Activated CD8-positive, alpha-beta memory T cell treated with anti-CD3 and anti-CD28 coated beads, Interleukin-2, amount 50 U/mL, for 1 hour (primary cell): ENCODE results near the gene CEBPA.
"Not testable (repeated sequence)": the region's sequence is repeated elsewhere in the genome, so short reads cannot be mapped to it uniquely, and the experiment has no call there.

Source experiments
- DNase-seq: peaks from one replicate; pipeline ENCODE4 v3.0.0-alpha.2; 2020; ENCODE audit errors: extremely low read depth

CEBPA gene

DNA sequence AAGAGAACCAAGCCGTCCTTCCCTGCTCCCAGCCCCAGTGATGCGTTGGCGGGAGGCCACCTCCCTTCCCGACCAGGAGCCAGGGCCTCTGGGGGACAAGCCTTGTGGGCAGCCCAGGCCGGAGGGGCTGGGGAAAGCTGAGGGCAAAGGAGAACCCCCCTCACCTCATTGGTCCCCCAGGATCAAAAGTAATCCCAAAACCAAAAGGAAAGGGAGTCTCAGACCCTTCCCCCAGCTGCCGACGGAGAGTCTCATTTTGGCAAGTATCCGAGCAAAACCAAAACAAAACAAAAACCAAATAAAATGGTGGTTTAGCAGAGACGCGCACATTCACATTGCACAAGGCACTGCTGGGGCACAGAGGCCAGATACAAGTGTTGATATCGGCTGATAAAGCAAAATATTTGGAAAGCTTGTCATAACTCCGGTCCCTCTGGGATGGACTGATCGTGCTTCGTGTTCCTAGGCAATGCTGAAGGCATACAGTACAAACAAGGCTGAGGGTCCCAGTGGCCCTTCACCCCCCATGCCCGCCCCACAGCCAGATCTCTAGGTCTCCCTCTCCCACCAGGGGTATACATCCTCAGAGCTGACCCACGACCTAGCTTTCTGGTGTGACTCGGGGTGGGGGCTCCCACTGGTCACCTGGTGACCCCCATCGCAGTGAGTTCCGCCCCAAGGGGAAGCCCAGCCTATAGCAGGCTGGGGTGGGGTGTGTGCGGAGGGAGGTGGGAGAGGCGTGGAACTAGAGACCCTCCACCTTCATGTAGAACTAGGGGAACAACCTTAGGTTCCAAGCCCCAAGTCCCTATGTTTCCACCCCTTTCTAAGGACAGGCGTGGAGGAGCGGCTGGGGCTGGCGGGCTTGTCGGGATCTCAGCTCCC lies 2.1 kb downstream of the CEBPA start:
- no peak for DNase-seq

DNA sequence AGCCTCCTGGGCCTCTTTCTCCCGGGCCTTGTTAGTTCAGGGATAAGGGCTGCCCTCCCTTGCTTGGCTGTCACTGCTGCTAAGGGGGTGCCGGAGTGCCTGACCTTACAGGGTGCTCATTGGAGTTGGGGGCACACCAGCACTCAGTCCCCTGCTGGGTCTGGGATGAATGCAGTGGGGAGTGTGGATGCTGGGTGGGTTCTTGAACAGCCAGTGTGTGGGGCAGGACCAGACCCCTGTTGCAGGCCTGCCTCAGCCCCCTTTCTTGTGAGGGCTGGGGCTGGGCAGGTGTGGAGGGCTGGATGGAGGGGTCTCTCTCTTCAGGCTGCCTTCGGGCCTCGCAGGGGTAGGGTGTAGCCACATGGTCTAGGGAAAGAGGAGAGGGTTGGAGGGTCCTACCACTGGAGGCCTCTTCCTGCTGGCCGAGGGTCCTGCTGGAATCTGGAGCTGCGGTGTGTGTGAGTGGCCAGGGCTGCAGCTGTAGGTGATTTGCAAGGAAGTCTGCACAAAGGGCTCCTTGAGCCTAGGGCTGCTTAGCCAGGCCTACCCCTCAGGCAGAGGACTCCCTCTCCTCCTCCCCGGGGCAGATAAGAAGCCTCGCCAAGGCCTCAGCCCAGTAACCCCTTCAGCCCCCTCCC lies 3.2 kb downstream of the CEBPA start:
- no peak for DNase-seq

- no peak for DNase-seq
These were observed 4.0 kb downstream of the CEBPA start for GRCh38 chr19:33298146-33298911.

DNA sequence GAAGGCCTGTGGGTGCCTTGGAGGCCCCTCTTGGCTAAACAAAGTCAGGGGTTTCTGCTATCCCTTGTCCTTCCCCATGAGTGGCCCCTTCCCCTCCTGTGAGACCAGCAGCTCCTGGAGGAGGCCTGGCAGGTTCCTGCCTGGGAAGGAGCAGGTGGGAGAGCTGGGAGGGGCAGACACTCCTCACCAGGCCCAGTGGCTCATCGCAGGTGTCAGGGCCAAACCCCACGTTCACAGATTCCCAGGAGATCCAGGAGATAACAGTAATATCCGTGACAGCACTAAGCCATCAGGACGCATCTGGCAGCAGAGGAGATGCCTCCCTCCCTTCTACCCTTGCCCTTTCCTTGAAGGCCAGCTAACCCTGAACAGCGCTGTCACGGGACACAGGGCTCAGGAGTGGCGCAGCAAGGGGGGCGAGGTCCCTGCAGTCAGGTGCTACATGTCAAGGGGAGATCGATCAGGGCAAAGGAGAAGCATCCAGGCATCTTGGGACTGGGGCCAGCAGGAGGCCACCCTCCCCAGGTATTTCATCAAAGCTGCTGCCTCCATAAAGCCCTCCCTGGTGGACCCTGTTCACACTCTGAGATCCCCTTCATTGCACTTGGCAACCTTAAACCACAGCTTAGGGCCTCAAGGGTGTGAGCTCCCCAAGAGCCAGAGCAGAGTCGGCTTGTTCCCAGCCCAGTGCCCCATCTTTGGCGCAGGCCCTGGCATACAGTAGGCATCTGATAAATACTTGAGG lies 4.8 kb downstream of the CEBPA start:
- no peak for DNase-seq

GRCh38 chr19:33296488-33296971 lies 5.8 kb downstream of the CEBPA start:
- DNase-seq = no peak

DNA sequence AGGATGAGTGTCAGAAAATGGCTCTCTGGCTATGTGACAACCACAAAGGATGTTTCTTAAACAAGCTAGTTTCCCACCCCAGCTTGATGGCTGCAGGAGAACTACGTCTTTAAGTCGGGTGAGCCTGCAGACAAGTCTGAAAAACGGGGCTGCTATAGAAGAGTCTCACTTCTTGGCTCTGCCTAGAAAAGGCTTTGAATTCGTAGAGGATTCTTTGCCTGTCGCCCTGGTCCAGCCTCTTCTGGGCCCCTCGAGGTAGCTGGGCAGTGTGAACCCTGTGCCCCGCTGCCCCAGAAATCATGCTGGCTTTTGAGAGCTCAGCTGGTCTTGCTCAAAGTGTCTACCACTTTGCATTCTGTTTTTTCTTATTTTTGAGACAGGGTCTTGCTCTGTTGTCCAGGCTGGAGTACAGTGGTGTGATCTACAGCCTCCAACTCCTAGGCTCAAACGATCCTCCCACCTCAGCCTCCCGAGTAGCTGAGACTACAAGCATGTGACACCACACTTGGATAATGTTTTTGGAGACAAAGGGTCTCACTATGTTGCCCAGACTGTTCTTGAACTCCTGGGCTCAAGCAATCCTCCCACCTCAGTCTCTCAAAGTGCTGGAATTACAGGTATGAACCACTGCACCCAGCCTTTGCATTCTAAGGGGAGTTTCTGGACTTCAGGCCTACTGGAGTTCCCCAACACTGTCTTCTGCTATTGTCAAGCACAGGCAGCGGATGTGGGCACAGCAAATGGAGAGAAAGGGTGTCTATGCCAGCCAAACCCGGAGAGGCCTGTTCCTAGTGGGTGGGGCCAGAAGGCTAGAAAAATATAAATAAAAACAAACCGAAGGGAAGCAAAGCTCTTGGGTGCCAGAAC lies 6.5 kb downstream of the CEBPA start:
- DNase-seq = no peak

DNA sequence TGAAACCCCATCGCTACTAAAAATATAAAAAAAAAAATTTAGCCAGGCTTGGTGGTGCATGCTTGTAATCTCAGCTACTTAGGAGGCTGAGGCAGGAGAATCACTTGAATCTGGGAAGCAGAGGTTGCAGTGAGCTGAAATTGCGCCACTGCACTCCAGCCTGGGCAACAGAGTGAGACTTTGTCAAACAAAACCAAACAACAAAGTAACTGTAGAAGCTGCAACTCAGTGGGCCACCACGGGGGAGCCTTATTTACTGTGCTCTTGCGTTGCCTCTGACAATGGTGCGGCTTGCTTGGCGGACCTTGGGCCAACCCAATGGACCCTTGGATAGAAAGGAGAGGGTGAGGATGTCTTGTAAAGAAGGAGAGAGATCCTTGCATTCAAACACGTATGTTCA lies 7.3 kb downstream of the CEBPA start:
- not testable (repeated sequence) for DNase-seq

DNA sequence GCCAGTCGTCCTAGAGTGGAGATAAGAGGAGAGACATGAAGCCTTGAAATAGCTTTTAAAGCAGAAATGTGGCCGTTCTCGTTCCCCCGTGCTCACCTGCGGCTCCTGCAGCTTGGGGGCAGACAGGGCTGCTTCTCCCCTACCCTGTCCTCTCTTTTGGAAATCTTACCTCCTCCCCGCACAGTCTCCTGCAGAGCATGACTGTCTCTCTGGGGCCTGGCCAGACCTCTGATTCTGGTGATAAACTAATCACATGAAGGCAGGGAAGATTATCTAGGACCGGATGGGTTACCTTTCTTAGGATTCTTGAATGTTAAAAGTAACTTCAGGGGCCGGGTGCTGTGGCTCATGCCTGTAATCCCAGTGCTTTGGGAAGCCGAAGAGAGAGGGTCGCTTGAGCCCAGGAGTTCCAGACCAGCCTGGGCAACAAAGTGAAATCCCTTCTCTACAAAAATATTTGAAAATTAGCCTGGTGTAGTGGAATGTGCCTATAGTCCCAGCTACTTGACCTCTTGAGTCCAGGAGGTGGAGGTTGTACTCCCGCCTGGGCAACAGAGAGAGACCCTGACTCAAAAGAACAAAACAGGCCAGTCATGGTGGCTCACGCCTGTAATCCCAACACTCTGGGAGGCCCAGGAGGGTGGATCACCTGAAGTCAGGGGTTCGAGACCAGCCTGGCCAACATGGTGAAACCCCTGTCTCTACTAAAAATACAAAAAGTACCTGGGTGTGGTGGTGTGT lies 8.1 kb downstream of the CEBPA start:
- DNase-seq = no peak

DNA sequence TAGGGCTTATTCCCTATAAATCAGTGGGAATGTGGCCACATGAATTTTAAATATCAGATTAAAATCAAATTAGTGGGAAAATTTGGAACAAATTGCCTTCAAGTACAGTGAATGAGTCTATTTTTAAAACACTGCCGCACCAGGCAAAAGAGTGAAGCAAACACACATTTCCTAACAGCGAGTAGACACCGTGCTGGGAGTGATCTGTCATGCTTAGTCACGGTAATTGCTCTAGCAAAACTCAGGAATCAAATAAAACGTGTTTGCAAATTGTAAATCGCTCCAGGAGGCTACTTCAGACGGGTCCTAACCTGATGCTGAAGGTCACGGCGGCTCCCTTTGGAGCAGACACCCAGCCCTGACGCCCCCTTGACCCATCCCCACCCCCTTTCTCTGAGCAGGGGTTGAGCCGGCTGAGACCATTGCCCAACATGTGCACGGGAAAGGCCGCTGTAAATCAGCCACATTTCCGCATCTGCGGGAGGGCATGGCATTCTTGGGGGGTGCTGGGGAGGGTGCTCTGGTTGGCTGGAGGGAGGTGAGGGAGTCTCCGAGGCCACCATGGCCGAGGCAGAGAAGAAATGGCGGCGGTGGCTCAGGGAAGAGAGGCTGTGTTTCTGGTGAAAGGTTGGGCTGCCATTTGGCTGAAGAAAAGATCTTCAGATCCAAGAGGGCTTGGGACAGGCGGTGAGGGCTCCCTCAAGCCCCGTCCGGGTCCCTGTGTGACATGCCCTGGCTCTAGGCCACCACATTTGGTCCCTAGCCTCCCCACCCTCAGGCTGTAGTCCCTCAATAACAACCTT lies 8.9 kb downstream of the CEBPA start:
- DNase-seq = no peak

DNA sequence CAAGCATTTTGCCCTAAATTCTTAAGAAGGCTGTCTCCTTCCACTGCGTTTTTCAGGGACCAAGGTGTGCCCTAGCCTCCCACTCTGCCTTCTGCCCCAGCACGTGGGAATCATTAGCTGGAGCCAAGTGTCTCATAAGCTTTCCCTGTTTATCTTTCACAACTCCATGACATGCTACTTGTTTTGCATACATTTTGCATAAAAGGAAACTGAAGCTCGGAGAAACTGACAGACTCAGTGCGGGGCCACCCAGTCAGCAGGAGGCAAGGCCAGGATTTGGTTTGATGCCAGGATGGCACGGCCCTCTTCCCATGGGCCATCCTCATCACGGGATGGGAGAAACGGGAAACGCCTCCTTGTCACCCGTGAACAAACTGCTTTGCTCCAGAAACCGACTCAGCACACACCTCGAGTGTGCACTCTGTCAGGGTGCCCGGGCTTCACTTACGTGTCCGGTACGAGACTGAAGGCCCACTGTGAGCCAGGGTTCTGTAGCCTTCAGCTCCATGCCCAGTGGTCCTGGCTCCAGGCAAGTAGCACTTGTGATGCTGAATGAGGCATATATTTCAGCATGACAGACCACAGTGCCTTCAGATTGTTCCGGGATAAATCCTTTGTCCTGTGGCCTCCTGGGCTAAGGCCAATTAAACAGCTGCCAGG lies 9.6 kb downstream of the CEBPA start:
- DNase-seq = no peak

- DNase-seq = no peak
These were observed 10.5 kb downstream of the CEBPA start for GRCh38 chr19:33291623-33292534.

DNA sequence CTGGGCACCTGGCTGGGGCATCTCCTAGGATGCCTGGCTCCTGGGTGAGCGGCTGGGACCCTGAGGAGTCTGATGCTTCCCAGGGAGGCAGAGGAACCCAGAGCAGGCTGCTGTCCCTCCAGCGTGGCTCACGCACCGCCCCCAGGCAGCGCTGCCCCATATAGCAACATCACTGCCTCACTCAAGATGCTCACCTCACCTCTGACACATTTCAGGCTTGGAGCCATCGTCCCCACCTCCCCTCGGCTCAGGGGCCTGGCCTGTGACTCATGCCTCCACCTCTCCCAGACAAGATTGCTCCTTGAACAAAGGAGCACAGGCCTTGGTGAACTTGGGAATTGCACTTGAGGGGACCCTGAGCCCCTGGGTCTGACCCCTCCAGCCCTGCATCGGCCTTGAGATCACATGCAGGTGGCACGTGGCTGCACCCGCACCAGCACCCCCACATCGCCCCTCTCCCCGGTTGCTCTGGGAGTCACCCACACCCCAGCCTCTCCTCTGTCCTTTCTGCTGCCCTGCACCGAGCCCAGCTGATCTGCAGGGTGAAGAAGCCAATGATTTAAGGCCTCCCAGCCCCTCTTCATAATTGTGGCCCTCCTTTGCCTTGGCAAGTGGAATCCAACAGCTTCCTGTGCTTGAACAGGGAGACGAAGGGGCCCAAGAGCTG lies 11.2 kb downstream of the CEBPA start:
- DNase-seq = no peak

- no peak for DNase-seq
These were observed 12.1 kb downstream of the CEBPA start for GRCh38 chr19:33290082-33290815.

- no peak for DNase-seq
These were observed 13.1 kb downstream of the CEBPA start for GRCh38 chr19:33289261-33289660.

DNA sequence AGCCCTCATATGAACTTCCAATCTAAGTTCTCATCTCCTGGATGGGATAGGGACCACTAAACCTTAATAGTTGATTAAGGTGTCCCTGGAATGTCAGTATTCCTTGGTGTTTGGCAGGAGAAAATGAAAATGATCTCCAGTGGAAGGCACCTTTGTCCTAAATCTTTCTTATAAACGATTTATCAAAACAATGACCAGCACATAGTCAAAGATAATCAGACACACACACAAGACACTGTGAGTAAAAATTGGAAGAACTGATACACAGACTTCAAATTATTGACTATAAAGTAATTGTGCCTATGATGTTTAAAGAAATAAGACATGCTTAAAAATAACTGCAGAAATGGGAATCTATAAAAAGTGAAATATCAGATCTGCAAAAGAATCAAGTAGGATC lies 13.7 kb downstream of the CEBPA start:
- DNase-seq = no peak

GRCh38 chr19:33287927-33288326 lies 14.4 kb downstream of the CEBPA start:
- DNase-seq = no peak
